IMR-90 (cell line): Measurements from ENCODE around the gene HNRNPU. TPM values are rescaled to one million over a fixed set of nuclear protein-coding genes. Genes with fewer than 3 reads are reported as not detected.

ENCODE experiments used
- ATAC-seq: fragments of 200-7000 bp; cut with Tn5 transposase; 2 replicates; pipeline ENCODE4 v1.9.1; 2020; ENCODE audit warnings: low read depth, mild to moderate bottlenecking, moderate library complexity
- BruUV-seq: library from RNA; stranded (reverse); fragments of 400-500 nt; replicated peaks from 2 replicates; lab custom pipeline; 2021; lab: Mats Ljungman, UMichigan
- CTCF ChIA-PET: fragments of 300-600 bp; formaldehyde crosslinking; extraction: SDS; loops from one replicate; lab custom pipeline; 2021; ENCODE audit warnings: antibody characterized with exemption; lab: Yijun Ruan, JAX
- POLR2A ChIA-PET: fragments of 300-600 bp; sonication (Branson Sonifier 250); formaldehyde crosslinking; loops from one replicate; lab custom pipeline; 2022; ENCODE audit warnings: antibody characterized with exemption; ENCODE audit not compliant: unreplicated experiment; lab: Charles Lee
- DNase-seq: peaks from one replicate; pipeline ENCODE4 v3.0.0; 2013
- H2AFZ ChIP-seq: replicated peaks from 2 replicates; pipeline ENCODE3; 2013; ENCODE audit warnings: low read length, mild to moderate bottlenecking; ENCODE audit not compliant: poor library complexity
- H2AK5ac ChIP-seq: 2 replicates; pipeline ENCODE4 v1.6.1; 2013; ENCODE audit warnings: low read depth, low read length, inconsistent platforms
- H2AK9ac ChIP-seq: replicated peaks from 2 replicates; pipeline ENCODE3; 2013; ENCODE audit warnings: mild to moderate bottlenecking, low read depth, low read length, moderate library complexity; ENCODE audit not compliant: poor library complexity
- H2BK120ac ChIP-seq: 2 replicates; pipeline ENCODE4 v1.6.1; 2013; ENCODE audit warnings: low read depth, low read length, inconsistent platforms
- H2BK15ac ChIP-seq: 3 replicates; pipeline ENCODE4 v1.6.1; 2013; ENCODE audit warnings: low read depth, low read length, inconsistent platforms
- H2BK20ac ChIP-seq: 2 replicates; pipeline ENCODE4 v1.6.1; 2013; ENCODE audit warnings: low read depth, mild to moderate bottlenecking, inconsistent platforms, low read length, moderate library complexity
- H2BK5ac ChIP-seq: 2 replicates; pipeline ENCODE4 v1.6.1; 2013; ENCODE audit warnings: mild to moderate bottlenecking, low read depth, low read length, inconsistent platforms; ENCODE audit not compliant: poor library complexity, severe bottlenecking
- H3K14ac ChIP-seq: replicated peaks from 2 replicates; pipeline ENCODE4 v1.6.1; 2013; ENCODE audit warnings: low read depth, low read length, inconsistent platforms
- H3K18ac ChIP-seq: 2 replicates; pipeline ENCODE4 v1.6.1; 2013; ENCODE audit warnings: low read depth, low read length, control low read depth
- H3K23ac ChIP-seq: 2 replicates; pipeline ENCODE4 v1.6.1; 2013; ENCODE audit warnings: low read depth, low read length, inconsistent platforms
- H3K27ac ChIP-seq: 2 replicates; pipeline ENCODE4 v1.5.1; 2013; ENCODE audit warnings: mild to moderate bottlenecking, control low read depth, low read length; ENCODE audit not compliant: insufficient read depth
- H3K27me3 ChIP-seq: 2 replicates; pipeline ENCODE4 v1.6.1; 2013; ENCODE audit warnings: low read length; ENCODE audit not compliant: control insufficient read depth, insufficient read depth
- H3K36me3 ChIP-seq: 2 replicates; pipeline ENCODE4 v1.6.1; 2013; ENCODE audit warnings: low read length, mixed read lengths; ENCODE audit not compliant: control insufficient read depth, insufficient read depth
- H3K4ac ChIP-seq: 2 replicates; pipeline ENCODE4 v1.6.1; 2013; ENCODE audit warnings: low read depth, low read length, inconsistent platforms
- H3K4me1 ChIP-seq: 2 replicates; pipeline ENCODE4 v1.6.1; 2013; ENCODE audit warnings: low read length, mixed read lengths; ENCODE audit not compliant: control insufficient read depth, insufficient read depth
- H3K4me2 ChIP-seq: 2 replicates; pipeline ENCODE4 v1.6.1; 2013; ENCODE audit warnings: low read depth, mild to moderate bottlenecking, control low read depth, low read length, moderate library complexity
- H3K4me3 ChIP-seq: 2 replicates; pipeline ENCODE4 v1.5.1; 2013; ENCODE audit warnings: low read depth, mild to moderate bottlenecking, control low read depth, low read length, moderate library complexity; ENCODE audit not compliant: insufficient read depth
- H3K56ac ChIP-seq: 2 replicates; pipeline ENCODE4 v1.6.1; 2013; ENCODE audit warnings: low read length, inconsistent platforms; ENCODE audit not compliant: insufficient read depth; ENCODE audit errors: extremely low read depth
- H3K79me1 ChIP-seq, 2 experiments: 2 replicates each; pipeline ENCODE4 v1.6.1; 2013; ENCODE audit warnings: low read length in 2 of 2, inconsistent platforms in 1 of 2, low read depth in 1 of 2
- H3K9ac ChIP-seq: 2 replicates; pipeline ENCODE4 v1.6.1; 2013; ENCODE audit warnings: low read depth, low read length, control low read depth
- H3K9me1 ChIP-seq: 2 replicates; pipeline ENCODE4 v1.6.1; 2013; ENCODE audit warnings: low read length, inconsistent platforms; ENCODE audit not compliant: insufficient read depth
- H3K9me3 ChIP-seq: 2 replicates; pipeline ENCODE4 v1.6.1; 2013; ENCODE audit warnings: low read length; ENCODE audit not compliant: control insufficient read depth, insufficient read depth
- H4K20me1 ChIP-seq: 2 replicates; pipeline ENCODE4 v1.6.1; 2013; ENCODE audit warnings: low read length, inconsistent platforms; ENCODE audit not compliant: insufficient read depth
- H4K5ac ChIP-seq: 2 replicates; pipeline ENCODE4 v1.6.1; 2013; ENCODE audit warnings: mild to moderate bottlenecking, low read depth, low read length, control low read depth
- H4K8ac ChIP-seq, 2 experiments: 2 replicates each; pipeline ENCODE4 v1.6.1; 2013; ENCODE audit warnings: low read depth in 2 of 2, low read length in 2 of 2, control low read depth in 1 of 2, inconsistent platforms in 1 of 2
- H4K91ac ChIP-seq: 2 replicates; pipeline ENCODE4 v1.6.1; 2013; ENCODE audit warnings: low read depth, low read length, inconsistent platforms; ENCODE audit not compliant: insufficient read depth
- NFE2L2 ChIP-seq: fragments of 150-350 bp; IDR thresholded peaks from 2 replicates; pipeline ENCODE4 v1.6.1; 2016; ENCODE audit warnings: low read depth, mild to moderate bottlenecking, low read length
- USF2 ChIP-seq: fragments of 150-350 bp; IDR thresholded peaks from 2 replicates; pipeline ENCODE4 v1.6.1; 2017; ENCODE audit warnings: mild to moderate bottlenecking, antibody characterized with exemption, low read length, low read depth
- whole genome bisulfite sequencing, 2 experiments: methylation state at CpG; one replicate each; pipeline versions ENCODE4 v1.1.5 to v1.1.7; 2013; ENCODE audit warnings: missing lambda C conversion rate in 2 of 2; ENCODE audit not compliant: insufficient read length in 1 of 2; ENCODE audit errors: extremely low coverage in 2 of 2; 5-methylcytosine and 5-hydroxymethylcytosine counted together
- dilution Hi-C: fragments of 300-500 bp; cut with HindIII; formaldehyde crosslinking; loops from one replicate; pipeline ENCODE4 v1.14.3; 2018; ENCODE audit warnings: low sequenced_read_pairs; ENCODE audit not compliant: unreplicated experiment
- in situ Hi-C: fragments of 300-500 bp; cut with MboI; formaldehyde crosslinking; loops from 3 replicates; pipeline ENCODE4 v1.14.3; 2019; ENCODE audit warnings: low sequenced_read_pairs, inconsistent platforms, mixed read lengths
- intact Hi-C: fragments of 100-400 bp; cut with micrococcal nuclease; formaldehyde crosslinking; loops from 2 replicates; pipeline ENCODE4 v1.10.0; 2022
- polyA plus RNA-seq, 3 experiments: library from polyadenylated mRNA; depleted of rRNA; stranded (reverse); fragments of >200 nt; gene quantifications; 2 replicates each; pipeline ENCODE4 v1.2.3, GENCODE V29; 2012; ENCODE audit warnings: low replicate concordance in 1 of 3
- total RNA-seq: library from RNA; depleted of rRNA; stranded (reverse); fragments of >200 nt; gene quantifications from 2 replicates; pipeline ENCODE4 v1.2.3, GENCODE V29; 2012
- TF ChIP-seq, protein P1 (sequence below): fragments of 150-350 bp; IDR thresholded peaks from 2 replicates; pipeline ENCODE4 v1.6.1; 2016; ENCODE audit warnings: low read depth, mild to moderate bottlenecking, low read length, moderate library complexity, borderline replicate concordance

Gene HNRNPU
- total and polyA plus RNA-seq, 2 of the 4 experiments (the other 2 are of a cell fraction), result 151 to 169 TPM

GRCh38 chr1:244802041-244802440 is 62.3 kb downstream of the HNRNPU start:
- Histone ChIP-seq H2AK5ac (no peak overlapping the region), H3K9me1 (no peaks in the 10 kb centered on the region), H3K79me1 (no peaks in the 10 kb centered on the region), H2BK120ac (no peak overlapping the region), H2BK20ac (no peak overlapping the region), H2AFZ (no peak overlapping the region), H4K20me1 (no peaks in the 10 kb centered on the region), H3K18ac (no peak overlapping the region), H2AK9ac (no peak overlapping the region), H3K27me3 (no peaks in the 10 kb centered on the region), H3K27ac (no peak overlapping the region), H3K4ac (no peak overlapping the region), H4K91ac (no peak overlapping the region), H3K4me3 (no peak overlapping the region), H3K4me2 (no peak overlapping the region), H3K36me3 (no peaks in the 10 kb centered on the region), H4K5ac (no peak overlapping the region), H3K23ac (no peak overlapping the region), H3K56ac (no peak overlapping the region), H2BK5ac (no peak overlapping the region), H3K9ac (no peak overlapping the region), H3K9me3 (no peaks in the 10 kb centered on the region), H3K14ac (no peak overlapping the region), H3K4me1 (no peaks in the 10 kb centered on the region), H2BK15ac (no peak overlapping the region), H4K8ac (no peak overlapping the region)
- ATAC-seq (no peak), DNase-seq (no peak)
- intact Hi-C loops (no loop called here), dilution Hi-C loops (no loop called here), in situ Hi-C loops (no loop called here)
- ChIA-PET POLR2A (no interaction called here), CTCF (interaction anchor here (0.6 to 1.2 kb wide), 3 partner anchors 37 to 244 kb away, joined by 3 to 5 read pairs (median 3); no protein-coding TSS in a partner anchor)
- no peak for TF ChIP-seq USF2
- TF ChIP-seq, protein P1, sequence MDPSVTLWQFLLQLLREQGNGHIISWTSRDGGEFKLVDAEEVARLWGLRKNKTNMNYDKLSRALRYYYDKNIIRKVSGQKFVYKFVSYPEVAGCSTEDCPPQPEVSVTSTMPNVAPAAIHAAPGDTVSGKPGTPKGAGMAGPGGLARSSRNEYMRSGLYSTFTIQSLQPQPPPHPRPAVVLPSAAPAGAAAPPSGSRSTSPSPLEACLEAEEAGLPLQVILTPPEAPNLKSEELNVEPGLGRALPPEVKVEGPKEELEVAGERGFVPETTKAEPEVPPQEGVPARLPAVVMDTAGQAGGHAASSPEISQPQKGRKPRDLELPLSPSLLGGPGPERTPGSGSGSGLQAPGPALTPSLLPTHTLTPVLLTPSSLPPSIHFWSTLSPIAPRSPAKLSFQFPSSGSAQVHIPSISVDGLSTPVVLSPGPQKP, result no peak
- no peak for TF ChIP-seq NFE2L2
- no TSS peak for BruUV-seq
- no CpG with 5 or more reads among the region's 14 CpGs for WGBS, 2 experiments
